SK-N-SH (cell line): ENCODE data around the gene PTPRK. TPM values are rescaled to one million over a fixed set of nuclear protein-coding genes. Genes with fewer than 3 reads are reported as not detected.

Source experiments
- CTCF ChIA-PET: fragments of 300-600, 350-600 bp; formaldehyde crosslinking; extraction: SDS; loops from one replicate; lab custom pipeline; 2021; lab: Yijun Ruan, JAX
- POLR2A ChIA-PET: fragments of 350-600 bp; sonication (Branson Sonifier 250); formaldehyde crosslinking; extraction: SDS; loops from one replicate; lab custom pipeline; 2020; ENCODE audit warnings: antibody characterized with exemption, inconsistent platforms; lab: Yijun Ruan, JAX
- DNase-seq: peaks from one replicate; pipeline ENCODE4 v3.0.0; 2012
- H2AFZ ChIP-seq: fragments of 200-600 bp; sonication (generic); 2 replicates; pipeline ENCODE4 v1.8.1; 2016; ENCODE audit warnings: antibody characterized with exemption, mild to moderate bottlenecking, low read depth
- H3F3A ChIP-seq: fragments of 200-600 bp; sonication (generic); replicated peaks from 2 replicates; pipeline ENCODE3; 2016; ENCODE audit warnings: antibody characterized with exemption, mild to moderate bottlenecking; ENCODE audit not compliant: insufficient read depth
- H3K27ac ChIP-seq, 2 experiments: fragments of 200-500 bp in 1 of 2; fragments of 200-600 bp in 1 of 2; sonication (Bioruptor generic) in 1 of 2; sonication (generic), shearing (Covaris generic) in 1 of 2; 2 replicates each; pipeline versions ENCODE4 v1.5.1 to v1.6.1; 2014 to 2016; ENCODE audit warnings: low read depth in 2 of 2, inconsistent platforms in 1 of 2, low read length in 1 of 2, mild to moderate bottlenecking in 1 of 2, mixed read lengths in 1 of 2
- H3K27me3 ChIP-seq: fragments of 200-600 bp; sonication (generic), shearing (Covaris generic); 2 replicates; pipeline ENCODE4 v1.6.1; 2016; ENCODE audit warnings: mixed run types; ENCODE audit not compliant: insufficient read depth
- H3K36me3 ChIP-seq, 2 experiments: fragments of 200-500 bp in 1 of 2; fragments of 200-600 bp in 1 of 2; sonication (Bioruptor generic) in 1 of 2; sonication (generic) in 1 of 2; replicated peaks in 1 of 2; 2 replicates each; pipeline versions ENCODE3 to v1.5.1; 2014 to 2016; ENCODE audit warnings: low read length in 1 of 2, mild to moderate bottlenecking in 1 of 2; ENCODE audit not compliant: insufficient read depth in 2 of 2, control insufficient read depth in 1 of 2
- H3K4me1 ChIP-seq, 2 experiments: fragments of 200-500 bp in 1 of 2; fragments of 200-600 bp in 1 of 2; sonication (Bioruptor generic) in 1 of 2; sonication (generic), shearing (Covaris generic) in 1 of 2; 2 replicates each; pipeline versions ENCODE4 v1.5.1 to v1.6.1; 2014 to 2016; ENCODE audit warnings: low read depth in 1 of 2, low read length in 1 of 2, mixed run types in 1 of 2; ENCODE audit not compliant: insufficient read depth in 2 of 2, control insufficient read depth in 1 of 2
- H3K4me2 ChIP-seq: fragments of 200-600 bp; sonication (generic), shearing (Covaris generic); 2 replicates; pipeline ENCODE4 v1.6.1; 2017; ENCODE audit warnings: mixed run types
- H3K4me3 ChIP-seq, 2 experiments: fragments of 200-500 bp in 1 of 2; fragments of 200-600 bp in 1 of 2; sonication (Bioruptor generic) in 1 of 2; sonication (generic), shearing (Covaris generic) in 1 of 2; 2 replicates each; pipeline versions ENCODE4 v1.5.1 to v1.8.1; 2014 to 2016; ENCODE audit warnings: low read depth in 2 of 2, inconsistent platforms in 1 of 2, low read length in 1 of 2, mild to moderate bottlenecking in 1 of 2, mixed read lengths in 1 of 2, moderate library complexity in 1 of 2
- H3K79me2 ChIP-seq: fragments of 200-600 bp; sonication (generic); 2 replicates; pipeline ENCODE4 v1.8.1; 2017; ENCODE audit warnings: mild to moderate bottlenecking; ENCODE audit not compliant: insufficient read depth
- H3K9ac ChIP-seq: fragments of 200-600 bp; sonication (generic); 2 replicates; pipeline ENCODE4 v1.6.1; 2017; ENCODE audit warnings: mixed run types
- H3K9me2 ChIP-seq: fragments of 200-600 bp; sonication (generic); 2 replicates; pipeline ENCODE4 v1.6.1; 2017; ENCODE audit warnings: mixed run types
- H3K9me3 ChIP-seq: fragments of 200-600 bp; sonication (generic); 2 replicates; pipeline ENCODE4 v1.6.1; 2017; ENCODE audit warnings: mixed run types, mild to moderate bottlenecking, moderate library complexity
- H4K20me1 ChIP-seq: fragments of 200-600 bp; sonication (generic); 2 replicates; pipeline ENCODE4 v1.6.1; 2017; ENCODE audit warnings: mild to moderate bottlenecking, mixed run types; ENCODE audit not compliant: insufficient read depth
- CTCF ChIP-seq: fragments of 200-600 bp; sonication (generic); IDR thresholded peaks from 2 replicates; pipeline ENCODE4 v1.6.1; 2017; ENCODE audit warnings: antibody characterized with exemption, mild to moderate bottlenecking, moderate library complexity
- FOXM1 ChIP-seq: IDR thresholded peaks from 2 replicates; pipeline ENCODE4 v1.4.0; 2012; ENCODE audit warnings: low read depth, mild to moderate bottlenecking
- GABPA ChIP-seq: IDR thresholded peaks from 2 replicates; pipeline ENCODE4 v1.4.0; 2012; ENCODE audit warnings: low read depth, mild to moderate bottlenecking
- MAX ChIP-seq: IDR thresholded peaks from 2 replicates; pipeline ENCODE4 v1.4.0; 2012; ENCODE audit warnings: low read depth
- PBX3 ChIP-seq: IDR thresholded peaks from 2 replicates; pipeline ENCODE4; 2012
- SIN3A ChIP-seq: IDR thresholded peaks from 2 replicates; pipeline ENCODE4 v1.6.1; 2012; ENCODE audit warnings: low read depth, mild to moderate bottlenecking, low read length, moderate library complexity, borderline replicate concordance
- USF1 ChIP-seq: IDR thresholded peaks from 2 replicates; pipeline ENCODE4 v1.4.0; 2012; ENCODE audit warnings: low read depth, borderline replicate concordance
- YY1 ChIP-seq: IDR thresholded peaks from 2 replicates; pipeline ENCODE4 v1.4.0; 2012; ENCODE audit warnings: low read depth, mild to moderate bottlenecking
- WGBS: methylation state at CpG from one replicate; pipeline ENCODE4 v1.1.6; 2017; ENCODE audit warnings: low lambda C conversion rate; 5-methylcytosine and 5-hydroxymethylcytosine counted together
- polyA plus RNA-seq, 3 experiments: library from polyadenylated mRNA; depleted of rRNA; stranded (reverse); fragments of >200 nt; gene quantifications; 2 replicates each; pipeline ENCODE4 v1.2.3, GENCODE V29; 2012

PTPRK gene
- polyA plus RNA-seq, 1 of the 3 experiments (the other 2 are of a cell fraction): 9.5 TPM

GRCh38 chr6:128519931-128520435 is 416 bp downstream of the PTPRK start:
- no peaks in the 10 kb centered on the region for H3K9me2 ChIP-seq
- peaks cover 52% of the 10 kb centered on the region for H3K79me2 ChIP-seq
- peak overlapping the region; percentile 90 for H3K4me2 ChIP-seq
- POLR2A ChIA-PET: no interaction called here
- CTCF ChIA-PET: no interaction called here
- peak overlapping the region; percentile 80; the same call in 1 of the 2 replicates for H2AFZ ChIP-seq
- H3K9ac ChIP-seq: peak overlapping the region; percentile 94
- H4K20me1 ChIP-seq: peaks cover 19% of the 10 kb centered on the region; the same call in 1 of the 2 replicates
- peaks cover 21% of the 10 kb centered on the region for H3F3A ChIP-seq
- no peaks in the 10 kb centered on the region for H3K9me3 ChIP-seq
- peak overlapping the region; percentile 71 to 98 for H3K4me3 ChIP-seq
- H3K4me1 ChIP-seq: peaks cover 0 to 25% of the 10 kb centered on the region in 2 experiments; a peak in 3 of 4 replicates
- no peaks in the 10 kb centered on the region for H3K27me3 ChIP-seq
- peak; percentile 35 for DNase-seq
- peak overlapping the region; percentile 71 to 97 for H3K27ac ChIP-seq
- TF ChIP-seq SIN3A: 0 out of 2 replicates have a peak, but pooled peaks have one; percentile 39
- TF ChIP-seq FOXM1: 0 out of 2 replicates have a peak, but pooled peaks have one; percentile 17
- peak; percentile 53; the same call in 1 of the 2 replicates for TF ChIP-seq MAX
- TF ChIP-seq YY1: no peak
- TF ChIP-seq PBX3: no peak
- H3K36me3 ChIP-seq: no peaks in the 10 kb centered on the region
- WGBS: 2% methylated on average over 10 of the region's 39 CpGs

GRCh38 chr6:128519132-128519930 is 1.1 kb downstream of the PTPRK start:
- Histone ChIP-seq H3K9ac (peak overlapping the region; percentile 94), H3K9me3 (no peaks in the 10 kb centered on the region), H3K4me2 (peak overlapping the region; percentile 90), H3K27me3 (no peaks in the 10 kb centered on the region), H3K79me2 (peaks cover 58% of the 10 kb centered on the region), H4K20me1 (peaks cover 19% of the 10 kb centered on the region; the same call in 1 of the 2 replicates), H3K9me2 (no peaks in the 10 kb centered on the region), H3K4me3 (peak overlapping the region; percentile 71 to 98), H3K27ac (peak overlapping the region; percentile 71 to 97; a peak in 3 of 4 replicates), H3F3A (peaks cover 21% of the 10 kb centered on the region), H2AFZ (peak overlapping the region; percentile 80; the same call in 1 of the 2 replicates), H3K36me3 (no peaks in the 10 kb centered on the region), H3K4me1 (peaks cover 0 to 25% of the 10 kb centered on the region in 2 experiments; a peak in 3 of 4 replicates)
- peak; percentile 17 for DNase-seq
- CTCF ChIA-PET: no interaction called here
- WGBS: 2% methylated on average over 22 of the region's 46 CpGs
- POLR2A ChIA-PET: no interaction called here
- TF ChIP-seq CTCF (peak; percentile 38), USF1 (no peak), GABPA (no peak)
